Measurements from ENCODE around the gene PLPP4. TPM values are rescaled to one million over a fixed set of nuclear protein-coding genes. Genes with fewer than 3 reads are reported as not detected.

The PLPP4 gene
- total RNA-seq, 2 experiments from 2014 or later: not detected

DNA sequence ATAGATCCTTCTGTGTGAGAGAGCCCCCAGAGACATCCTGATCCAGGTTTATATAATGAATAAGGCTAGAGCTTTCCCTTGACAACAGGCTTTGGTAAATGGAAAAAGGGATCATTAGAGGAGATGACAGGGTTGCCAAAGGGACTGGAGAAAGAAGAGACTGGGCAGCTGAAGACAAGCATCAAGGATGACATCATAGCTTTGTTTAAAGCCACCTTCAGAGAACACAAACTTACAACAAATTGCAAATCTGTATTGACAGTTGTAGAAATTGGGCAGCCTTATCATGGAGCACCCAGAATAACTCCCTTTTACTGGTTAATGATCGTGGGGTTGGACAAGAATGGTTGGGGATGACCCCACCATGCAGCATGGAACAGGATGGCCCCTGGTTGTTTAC is 3.7 kb upstream of the PLPP4 start:
- Mint-ChIP-seq H3K4me1 (ENCODE audit: low read depth) (no peaks in the 10 kb centered on the region), H3K27ac (no peak overlapping the region), H3K36me3 (ENCODE audit: low read depth) (no peaks in the 10 kb centered on the region), H3K9me3 (no peaks in the 10 kb centered on the region), H3K27me3 (peaks cover 33% of the 10 kb centered on the region), H3K4me3 (no peak overlapping the region)
- TF ChIP-seq, protein P1, sequence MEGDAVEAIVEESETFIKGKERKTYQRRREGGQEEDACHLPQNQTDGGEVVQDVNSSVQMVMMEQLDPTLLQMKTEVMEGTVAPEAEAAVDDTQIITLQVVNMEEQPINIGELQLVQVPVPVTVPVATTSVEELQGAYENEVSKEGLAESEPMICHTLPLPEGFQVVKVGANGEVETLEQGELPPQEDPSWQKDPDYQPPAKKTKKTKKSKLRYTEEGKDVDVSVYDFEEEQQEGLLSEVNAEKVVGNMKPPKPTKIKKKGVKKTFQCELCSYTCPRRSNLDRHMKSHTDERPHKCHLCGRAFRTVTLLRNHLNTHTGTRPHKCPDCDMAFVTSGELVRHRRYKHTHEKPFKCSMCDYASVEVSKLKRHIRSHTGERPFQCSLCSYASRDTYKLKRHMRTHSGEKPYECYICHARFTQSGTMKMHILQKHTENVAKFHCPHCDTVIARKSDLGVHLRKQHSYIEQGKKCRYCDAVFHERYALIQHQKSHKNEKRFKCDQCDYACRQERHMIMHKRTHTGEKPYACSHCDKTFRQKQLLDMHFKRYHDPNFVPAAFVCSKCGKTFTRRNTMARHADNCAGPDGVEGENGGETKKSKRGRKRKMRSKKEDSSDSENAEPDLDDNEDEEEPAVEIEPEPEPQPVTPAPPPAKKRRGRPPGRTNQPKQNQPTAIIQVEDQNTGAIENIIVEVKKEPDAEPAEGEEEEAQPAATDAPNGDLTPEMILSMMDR (IDR thresholded peaks at IDR 0.05): no peak
- Histone ChIP-seq H3K27me3 (ENCODE audit: control insufficient read depth in 1 of 2, insufficient read depth in 2 of 2, low read length in 2 of 2) (peaks cover 18 to 20% of the 10 kb centered on the region in 2 experiments), H3K9me3 (ENCODE audit: control insufficient read depth in 1 of 2, insufficient read depth in 1 of 2, low read length in 2 of 2) (peaks cover 0 to 19% of the 10 kb centered on the region in 2 experiments), H3K4me1 (ENCODE audit: insufficient read depth, low read length) (no peaks in the 10 kb centered on the region), H3K4me3 (ENCODE audit: low read length) (no peak overlapping the region), H3K36me3 (ENCODE audit: insufficient read depth, low read length) (no peaks in the 10 kb centered on the region), H3K27ac (ENCODE audit: low read depth in 1 of 2, low read length in 2 of 2) (no peak overlapping the region)
- intact Hi-C loops (cut with DNase I, micrococcal nuclease): no loop called here
- POLR2A ChIA-PET: no interaction called here
- CTCF ChIA-PET: no interaction called here
- no peak for DNase-seq
- ATAC-seq (ENCODE audit: poor library complexity): no peak

DNA sequence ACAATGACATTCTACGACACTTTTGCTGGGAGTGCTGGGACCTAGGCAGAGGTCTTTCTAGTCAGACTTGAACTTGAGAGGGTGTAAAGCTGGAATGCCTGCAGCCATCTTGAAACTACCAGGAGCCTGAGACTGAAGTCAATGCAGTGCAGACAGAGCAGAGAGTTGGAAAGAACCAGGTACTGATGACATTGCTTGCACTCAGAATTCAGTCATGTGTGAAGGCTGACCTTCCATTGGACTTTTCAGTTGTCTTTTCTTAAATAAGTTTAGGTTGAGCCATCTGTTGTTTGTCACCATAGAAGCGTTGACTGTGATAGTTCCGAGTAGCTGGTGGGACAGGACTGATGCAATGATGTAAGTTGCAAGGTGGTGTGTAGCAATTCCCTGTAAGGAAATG is 3.1 kb upstream of the PLPP4 start:
- no peak for DNase-seq
- Mint-ChIP-seq H3K27me3 (peaks cover 39% of the 10 kb centered on the region), H3K4me1 (ENCODE audit: low read depth) (no peaks in the 10 kb centered on the region), H3K36me3 (ENCODE audit: low read depth) (no peaks in the 10 kb centered on the region), H3K4me3 (no peak overlapping the region), H3K27ac (no peak overlapping the region), H3K9me3 (no peaks in the 10 kb centered on the region)
- Histone ChIP-seq H3K9me3 (ENCODE audit: control insufficient read depth in 1 of 2, insufficient read depth in 1 of 2, low read length in 2 of 2) (peaks cover 0 to 19% of the 10 kb centered on the region in 2 experiments), H3K27me3 (ENCODE audit: control insufficient read depth in 1 of 2, insufficient read depth in 2 of 2, low read length in 2 of 2) (peaks cover 19 to 26% of the 10 kb centered on the region in 2 experiments), H3K4me3 (ENCODE audit: low read length) (no peak overlapping the region), H3K4me1 (ENCODE audit: insufficient read depth, low read length) (no peaks in the 10 kb centered on the region), H3K27ac (ENCODE audit: low read depth in 1 of 2, low read length in 2 of 2) (no peak overlapping the region), H3K36me3 (ENCODE audit: insufficient read depth, low read length) (no peaks in the 10 kb centered on the region)
- POLR2A ChIA-PET: no interaction called here
- CTCF ChIA-PET: no interaction called here
- intact Hi-C loops (cut with DNase I, micrococcal nuclease): no loop called here
- TF ChIP-seq, protein P1 (IDR thresholded peaks at IDR 0.05): no peak
- ATAC-seq (ENCODE audit: poor library complexity): no peak

DNA sequence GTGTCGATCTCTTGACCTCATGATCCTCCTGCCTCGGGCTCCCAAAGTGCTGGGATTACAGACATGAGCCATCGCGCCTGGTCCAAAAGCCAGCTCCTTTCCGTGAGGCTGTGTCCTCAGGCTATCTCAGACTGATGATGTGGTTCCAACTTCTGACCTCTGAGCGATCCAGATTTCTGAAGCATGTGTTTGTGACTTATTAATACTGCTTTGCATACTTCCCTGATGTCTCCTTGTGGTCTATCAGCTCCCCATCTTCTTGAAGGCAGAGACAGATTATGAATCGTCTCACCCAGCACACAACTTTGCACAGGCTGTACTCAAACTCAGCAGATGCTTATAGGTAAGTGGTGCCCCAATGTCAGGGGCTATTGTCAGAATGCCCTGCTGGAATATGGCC is 2.0 kb upstream of the PLPP4 start:
- no peak for ATAC-seq (ENCODE audit: poor library complexity)
- intact Hi-C loops (cut with DNase I, micrococcal nuclease): no loop called here
- Mint-ChIP-seq H3K4me1 (ENCODE audit: low read depth) (no peaks in the 10 kb centered on the region), H3K9me3 (no peaks in the 10 kb centered on the region), H3K4me3 (no peak overlapping the region), H3K27ac (no peak overlapping the region), H3K36me3 (ENCODE audit: low read depth) (no peaks in the 10 kb centered on the region), H3K27me3 (peaks cover 46% of the 10 kb centered on the region)
- no peak overlapping the region for H3K4me3 ChIP-seq (ENCODE audit: low read length)
- no peak for DNase-seq
- ChIA-PET POLR2A (no interaction called here), CTCF (no interaction called here)
- no peaks in the 10 kb centered on the region for H3K4me1 ChIP-seq (ENCODE audit: insufficient read depth, low read length)
- no peaks in the 10 kb centered on the region for H3K36me3 ChIP-seq (ENCODE audit: insufficient read depth, low read length)
- TF ChIP-seq, protein P1 (IDR thresholded peaks at IDR 0.05): no peak
- H3K27ac ChIP-seq (ENCODE audit: low read depth in 1 of 2, low read length in 2 of 2): no peak overlapping the region
- peaks cover 25 to 32% of the 10 kb centered on the region in 2 experiments for H3K27me3 ChIP-seq (ENCODE audit: control insufficient read depth in 1 of 2, insufficient read depth in 2 of 2, low read length in 2 of 2)
- peaks cover 0 to 19% of the 10 kb centered on the region in 2 experiments for H3K9me3 ChIP-seq (ENCODE audit: control insufficient read depth in 1 of 2, insufficient read depth in 1 of 2, low read length in 2 of 2)

Measured in CD4-positive, alpha-beta T cell (primary cell).